Stimulated activated naive CD8-positive, alpha-beta T cell treated with anti-CD3 and anti-CD28 coated beads, Interleukin-15, Interleukin-2, amounts not matched to agents 100 ng/mL and 50 ng/mL, for 24 hours (primary cell): Measurements from ENCODE around the gene TTC21A.
A peak's percentile ranks its signal among the peaks of the same experiment; 100 is the strongest.

Experiments
- H3K27ac Mint-ChIP-seq: one replicate; pipeline ENCODE4 v1.8.0; 2021; ENCODE audit warnings: mild to moderate bottlenecking, mixed read lengths
- H3K27me3 Mint-ChIP-seq: one replicate; pipeline ENCODE4 v1.8.0; 2021; ENCODE audit warnings: mixed read lengths
- H3K36me3 Mint-ChIP-seq: one replicate; pipeline ENCODE4 v1.8.0; 2021; ENCODE audit warnings: low read depth, mixed read lengths
- H3K4me1 Mint-ChIP-seq: one replicate; pipeline ENCODE4 v1.8.0; 2021; ENCODE audit warnings: low read depth, mixed read lengths
- H3K4me3 Mint-ChIP-seq: one replicate; pipeline ENCODE4 v1.8.0; 2021; ENCODE audit warnings: mild to moderate bottlenecking, mixed read lengths
- H3K9me3 Mint-ChIP-seq: one replicate; pipeline ENCODE4 v1.8.0; 2021; ENCODE audit warnings: mixed read lengths

The TTC21A gene

GRCh38 chr3:39104961-39105686 is 2.4 kb upstream of the TTC21A start:
- Mint-ChIP-seq H3K4me1 (peaks cover 43% of the 10 kb centered on the region), H3K36me3 (no peaks in the 10 kb centered on the region), H3K27ac (peak overlapping the region; percentile 79), H3K27me3 (no peaks in the 10 kb centered on the region), H3K4me3 (peak overlapping the region; percentile 87), H3K9me3 (no peaks in the 10 kb centered on the region)

DNA sequence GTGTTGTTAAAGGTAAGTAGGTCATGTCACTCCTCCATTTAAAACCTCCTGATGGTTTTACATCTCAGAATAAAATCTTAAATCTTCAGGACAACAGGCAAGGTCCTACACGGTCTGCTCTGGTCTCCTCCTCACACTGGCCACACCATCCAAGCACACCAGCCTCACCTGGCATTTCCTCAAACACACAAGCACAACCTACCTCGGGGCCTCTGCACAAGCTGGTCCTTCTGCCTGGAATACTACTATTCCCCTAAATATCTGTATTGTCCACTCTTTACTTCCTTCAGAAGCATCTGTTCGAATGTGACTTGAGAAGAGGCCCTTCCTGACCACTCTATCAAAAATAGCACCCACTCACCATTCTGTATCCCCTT is 1.8 kb upstream of the TTC21A start:
- H3K36me3 Mint-ChIP-seq = no peaks in the 10 kb centered on the region
- peak overlapping the region; percentile 81 for H3K27ac Mint-ChIP-seq
- no peaks in the 10 kb centered on the region for H3K27me3 Mint-ChIP-seq
- H3K4me1 Mint-ChIP-seq = peaks cover 43% of the 10 kb centered on the region
- H3K4me3 Mint-ChIP-seq = peak overlapping the region; percentile 87
- H3K9me3 Mint-ChIP-seq = no peaks in the 10 kb centered on the region

GRCh38 chr3:39106281-39106811 is 1.1 kb upstream of the TTC21A start:
- Mint-ChIP-seq H3K9me3 (no peaks in the 10 kb centered on the region), H3K4me1 (peaks cover 43% of the 10 kb centered on the region), H3K36me3 (no peaks in the 10 kb centered on the region), H3K27me3 (no peaks in the 10 kb centered on the region), H3K27ac (peak overlapping the region; percentile 81), H3K4me3 (peak overlapping the region; percentile 87)

GRCh38 chr3:39106851-39107387 is 561 bp upstream of the TTC21A start:
- H3K27me3 Mint-ChIP-seq = no peaks in the 10 kb centered on the region
- no peaks in the 10 kb centered on the region for H3K36me3 Mint-ChIP-seq
- H3K4me3 Mint-ChIP-seq = peak overlapping the region; percentile 87
- H3K4me1 Mint-ChIP-seq = peaks cover 43% of the 10 kb centered on the region
- no peaks in the 10 kb centered on the region for H3K9me3 Mint-ChIP-seq
- H3K27ac Mint-ChIP-seq = peak overlapping the region; percentile 81

- Mint-ChIP-seq H3K9me3 (no peaks in the 10 kb centered on the region), H3K36me3 (no peaks in the 10 kb centered on the region), H3K27ac (peak overlapping the region; percentile 81), H3K4me3 (peak overlapping the region; percentile 91), H3K4me1 (peaks cover 43% of the 10 kb centered on the region), H3K27me3 (no peaks in the 10 kb centered on the region)
These were observed 775 bp downstream of the TTC21A start for GRCh38 chr3:39108200-39108710.

GRCh38 chr3:39109086-39109485 is 1.6 kb downstream of the TTC21A start:
- H3K4me1 Mint-ChIP-seq = peaks cover 43% of the 10 kb centered on the region
- no peaks in the 10 kb centered on the region for H3K9me3 Mint-ChIP-seq
- H3K4me3 Mint-ChIP-seq = no peak overlapping the region
- no peak overlapping the region for H3K27ac Mint-ChIP-seq
- H3K36me3 Mint-ChIP-seq = no peaks in the 10 kb centered on the region
- no peaks in the 10 kb centered on the region for H3K27me3 Mint-ChIP-seq

GRCh38 chr3:39110041-39110639 is 2.7 kb downstream of the TTC21A start:
- Mint-ChIP-seq H3K4me1 (peaks cover 39% of the 10 kb centered on the region), H3K27me3 (no peaks in the 10 kb centered on the region), H3K4me3 (no peak overlapping the region), H3K27ac (no peak overlapping the region), H3K9me3 (no peaks in the 10 kb centered on the region), H3K36me3 (no peaks in the 10 kb centered on the region)

GRCh38 chr3:39112113-39112512 is 4.6 kb downstream of the TTC21A start:
- no peaks in the 10 kb centered on the region for H3K36me3 Mint-ChIP-seq
- no peak overlapping the region for H3K27ac Mint-ChIP-seq
- peaks cover 20% of the 10 kb centered on the region for H3K4me1 Mint-ChIP-seq
- no peak overlapping the region for H3K4me3 Mint-ChIP-seq
- H3K9me3 Mint-ChIP-seq = no peaks in the 10 kb centered on the region
- H3K27me3 Mint-ChIP-seq = no peaks in the 10 kb centered on the region

GRCh38 chr3:39112535-39112934 is 5.1 kb downstream of the TTC21A start:
- Mint-ChIP-seq H3K4me3 (no peak overlapping the region), H3K27ac (no peak overlapping the region), H3K36me3 (no peaks in the 10 kb centered on the region), H3K27me3 (no peaks in the 10 kb centered on the region), H3K4me1 (peaks cover 20% of the 10 kb centered on the region), H3K9me3 (no peaks in the 10 kb centered on the region)

DNA sequence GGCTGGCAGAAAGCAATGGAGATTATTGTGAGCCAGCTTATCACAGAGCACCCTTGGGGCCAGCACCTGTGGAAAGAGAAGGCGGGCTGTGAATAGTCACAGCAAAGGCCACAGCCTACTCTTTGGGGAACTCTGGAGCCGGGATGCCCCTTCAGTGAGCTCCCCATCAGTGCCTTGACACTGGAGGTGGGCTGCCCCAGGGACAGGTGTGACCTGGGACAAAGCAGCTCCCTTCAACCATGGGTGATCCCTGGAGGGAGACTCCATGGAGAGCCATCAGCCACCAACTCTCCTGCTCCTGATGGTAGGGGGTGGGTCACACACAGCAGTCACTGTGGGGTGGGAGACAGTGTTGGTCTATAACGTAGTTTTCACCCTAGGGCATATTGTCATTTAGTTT is 5.8 kb downstream of the TTC21A start:
- Mint-ChIP-seq H3K36me3 (no peaks in the 10 kb centered on the region), H3K27me3 (no peaks in the 10 kb centered on the region), H3K4me3 (no peak overlapping the region), H3K4me1 (peaks cover 13% of the 10 kb centered on the region), H3K9me3 (no peaks in the 10 kb centered on the region), H3K27ac (no peak overlapping the region)

DNA sequence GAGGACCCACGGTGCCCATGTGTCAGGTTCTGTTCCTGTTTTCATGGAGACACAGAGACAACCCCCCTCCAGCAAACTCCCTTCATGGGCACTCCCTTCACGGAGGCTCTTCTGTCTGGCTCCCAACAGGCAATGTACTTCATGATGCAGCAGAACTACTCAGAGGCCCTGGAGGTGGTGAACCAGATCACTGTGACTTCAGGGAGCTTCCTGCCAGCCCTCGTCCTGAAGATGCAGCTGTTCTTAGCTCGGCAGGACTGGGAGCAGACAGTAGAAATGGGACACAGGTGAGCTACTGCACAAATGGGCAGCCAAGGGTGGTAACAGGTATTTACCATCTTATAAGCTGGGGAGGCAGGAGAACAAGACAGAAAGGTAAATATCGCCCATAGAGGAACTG is 7.0 kb downstream of the TTC21A start:
- Mint-ChIP-seq H3K27me3 (no peaks in the 10 kb centered on the region), H3K36me3 (no peaks in the 10 kb centered on the region), H3K4me1 (peaks cover 1% of the 10 kb centered on the region), H3K27ac (no peak overlapping the region), H3K9me3 (no peaks in the 10 kb centered on the region), H3K4me3 (no peak overlapping the region)

DNA sequence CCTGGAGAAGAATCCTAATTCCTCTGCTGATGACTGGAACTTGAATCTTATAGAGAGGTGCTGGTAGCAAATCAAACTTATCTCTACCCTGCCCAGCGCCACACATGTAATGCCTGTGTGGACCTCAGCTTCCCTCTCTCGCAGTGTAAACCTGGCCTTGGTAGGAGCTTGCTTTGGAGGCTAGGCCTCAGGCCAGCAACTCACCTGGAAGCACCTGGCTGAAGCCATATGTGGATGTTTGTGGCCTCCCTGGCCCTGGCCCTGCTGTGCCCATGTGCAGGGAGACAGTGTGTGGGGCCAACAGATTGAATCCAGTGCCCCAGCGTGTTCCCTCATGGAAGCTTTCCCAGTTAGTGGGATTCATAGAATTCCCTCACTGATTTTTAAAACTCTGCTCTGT is 8.4 kb downstream of the TTC21A start:
- no peak overlapping the region for H3K27ac Mint-ChIP-seq
- no peaks in the 10 kb centered on the region for H3K9me3 Mint-ChIP-seq
- no peak overlapping the region for H3K4me3 Mint-ChIP-seq
- no peaks in the 10 kb centered on the region for H3K36me3 Mint-ChIP-seq
- no peaks in the 10 kb centered on the region for H3K4me1 Mint-ChIP-seq
- H3K27me3 Mint-ChIP-seq = no peaks in the 10 kb centered on the region

GRCh38 chr3:39118079-39118478 is 10.6 kb downstream of the TTC21A start:
- Mint-ChIP-seq H3K27ac (no peak overlapping the region), H3K9me3 (no peaks in the 10 kb centered on the region), H3K4me1 (peaks cover 8% of the 10 kb centered on the region), H3K4me3 (no peak overlapping the region), H3K36me3 (no peaks in the 10 kb centered on the region), H3K27me3 (no peaks in the 10 kb centered on the region)

DNA sequence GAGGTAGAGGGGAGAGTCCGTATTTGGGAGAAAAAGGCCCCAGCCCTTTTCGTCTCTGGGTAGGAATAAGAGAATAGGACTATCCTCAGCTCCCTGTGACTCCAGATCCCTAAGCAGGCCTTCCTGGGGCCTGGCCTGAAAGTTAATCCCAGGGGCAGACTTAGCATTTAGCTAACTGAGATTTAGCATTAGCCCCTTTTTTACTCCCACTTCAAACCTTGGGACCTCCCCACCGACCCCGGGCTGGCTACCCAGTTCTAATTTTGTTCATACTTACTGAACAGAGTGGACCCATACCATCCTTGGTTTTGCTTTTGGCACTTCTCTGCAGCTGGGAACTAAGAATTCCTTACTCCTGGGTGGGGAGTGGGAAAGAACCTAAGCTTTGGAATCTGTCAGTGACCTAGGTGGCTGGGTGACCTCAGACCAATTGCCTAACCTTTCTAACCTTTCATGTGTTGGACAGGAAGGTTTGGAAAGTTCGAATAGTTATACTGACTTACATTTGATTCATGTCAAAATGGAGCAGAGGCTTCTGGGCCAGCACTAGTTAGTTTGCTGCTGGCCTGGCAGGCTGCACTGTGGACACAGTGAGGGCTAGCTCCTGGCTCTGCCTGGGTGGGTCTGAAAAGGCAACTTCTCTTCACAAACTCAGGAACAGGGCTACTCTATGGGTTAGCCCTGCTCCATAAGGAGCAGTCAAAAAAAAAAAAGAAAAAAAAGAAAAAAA is 11.6 kb downstream of the TTC21A start:
- no peaks in the 10 kb centered on the region for H3K36me3 Mint-ChIP-seq
- no peak overlapping the region for H3K27ac Mint-ChIP-seq
- no peak overlapping the region for H3K4me3 Mint-ChIP-seq
- peaks cover 8% of the 10 kb centered on the region for H3K4me1 Mint-ChIP-seq
- H3K27me3 Mint-ChIP-seq = no peaks in the 10 kb centered on the region
- no peaks in the 10 kb centered on the region for H3K9me3 Mint-ChIP-seq

- Mint-ChIP-seq H3K4me3 (no peak overlapping the region), H3K9me3 (no peaks in the 10 kb centered on the region), H3K4me1 (peaks cover 12% of the 10 kb centered on the region), H3K36me3 (no peaks in the 10 kb centered on the region), H3K27me3 (no peaks in the 10 kb centered on the region), H3K27ac (no peak overlapping the region)
These were observed 14.1 kb downstream of the TTC21A start for GRCh38 chr3:39121621-39122020.
